Spleen (tissue), 7 donors: ENCODE data around the gene INO80C.

Source experiments
- POLR2A ChIP-seq, 3 donors: fragments of 450-650 bp; IDR thresholded peaks; one replicate each; pipeline ENCODE4 v1.5.1; 2017; ENCODE audit warnings: antibody characterized with exemption in 3 of 3, mild to moderate bottlenecking in 1 of 3
- POLR2AphosphoS5 ChIP-seq, 3 donors: sonication (generic); formaldehyde crosslinking; IDR thresholded peaks; one replicate each; pipeline ENCODE4 v1.5.1; 2017; ENCODE audit warnings: antibody characterized with exemption in 3 of 3
- TF ChIP-seq, protein P1 (sequence below), 11 experiments: fragments of 200-600 bp in 7 of 11; fragments of 450-650 bp in 4 of 11; sonication (generic) in 4 of 11; IDR thresholded peaks in 8 of 11; conservative IDR thresholded peaks in 3 of 11; 1 replicate in 7 of 11; 2 replicates in 4 of 11; pipeline versions ENCODE4 v1.4.0 to v1.8.0; 2016 to 2021; ENCODE audit warnings: antibody characterized with exemption in 11 of 11, inconsistent platforms in 4 of 11, mild to moderate bottlenecking in 1 of 11
- donor health status: DM: no; HTN: no; CAD: no; lungs with moderate emphysema.
- donor health status: DM: no; HTN: no; CAD: no.
- donor health status: DM: no; HTN: no; CAD: no.

- TF ChIP-seq, protein P1, sequence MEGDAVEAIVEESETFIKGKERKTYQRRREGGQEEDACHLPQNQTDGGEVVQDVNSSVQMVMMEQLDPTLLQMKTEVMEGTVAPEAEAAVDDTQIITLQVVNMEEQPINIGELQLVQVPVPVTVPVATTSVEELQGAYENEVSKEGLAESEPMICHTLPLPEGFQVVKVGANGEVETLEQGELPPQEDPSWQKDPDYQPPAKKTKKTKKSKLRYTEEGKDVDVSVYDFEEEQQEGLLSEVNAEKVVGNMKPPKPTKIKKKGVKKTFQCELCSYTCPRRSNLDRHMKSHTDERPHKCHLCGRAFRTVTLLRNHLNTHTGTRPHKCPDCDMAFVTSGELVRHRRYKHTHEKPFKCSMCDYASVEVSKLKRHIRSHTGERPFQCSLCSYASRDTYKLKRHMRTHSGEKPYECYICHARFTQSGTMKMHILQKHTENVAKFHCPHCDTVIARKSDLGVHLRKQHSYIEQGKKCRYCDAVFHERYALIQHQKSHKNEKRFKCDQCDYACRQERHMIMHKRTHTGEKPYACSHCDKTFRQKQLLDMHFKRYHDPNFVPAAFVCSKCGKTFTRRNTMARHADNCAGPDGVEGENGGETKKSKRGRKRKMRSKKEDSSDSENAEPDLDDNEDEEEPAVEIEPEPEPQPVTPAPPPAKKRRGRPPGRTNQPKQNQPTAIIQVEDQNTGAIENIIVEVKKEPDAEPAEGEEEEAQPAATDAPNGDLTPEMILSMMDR (IDR thresholded peaks at IDR 0.05 in 8 of 11, conservative IDR thresholded peaks at IDR 0.05 in 3 of 11), result no peak
- TF ChIP-seq POLR2A (IDR thresholded peaks at IDR 0.05) (no peak), POLR2AphosphoS5 (IDR thresholded peaks at IDR 0.05) (no peak)
These were observed 16.5 kb upstream of the INO80C start for GRCh38 chr18:35514283-35514682.
